Fibroblast of the aortic adventitia (primary cell): ENCODE measurements around the gene DNAH9. TPM values are rescaled to one million over a fixed set of nuclear protein-coding genes. Genes with fewer than 3 reads are reported as not detected.

Experiments used
- DNase-seq: peaks from one replicate; pipeline ENCODE4 v3.0.0-alpha.2; 2010; ENCODE audit warnings: low read depth
- H3K4me3 ChIP-seq: 2 replicates; pipeline ENCODE4 v1.5.1; 2011; ENCODE audit warnings: low read depth, mild to moderate bottlenecking, control low read depth, low read length, moderate library complexity
- total RNA-seq: library from RNA; depleted of rRNA; stranded (reverse); fragments of >200 nt; gene quantifications from 2 replicates; pipeline ENCODE4 v1.2.3, GENCODE V29; 2012; ENCODE audit warnings: low replicate concordance
- TF ChIP-seq, protein P1 (sequence below): IDR thresholded peaks from 2 replicates; pipeline ENCODE4 v1.5.1; 2011; ENCODE audit warnings: mild to moderate bottlenecking, low read length, control low read depth, inconsistent platforms; ENCODE audit not compliant: insufficient read depth

DNAH9 gene
- total RNA-seq, 1 donor, result not detected

- TF ChIP-seq, protein P1, sequence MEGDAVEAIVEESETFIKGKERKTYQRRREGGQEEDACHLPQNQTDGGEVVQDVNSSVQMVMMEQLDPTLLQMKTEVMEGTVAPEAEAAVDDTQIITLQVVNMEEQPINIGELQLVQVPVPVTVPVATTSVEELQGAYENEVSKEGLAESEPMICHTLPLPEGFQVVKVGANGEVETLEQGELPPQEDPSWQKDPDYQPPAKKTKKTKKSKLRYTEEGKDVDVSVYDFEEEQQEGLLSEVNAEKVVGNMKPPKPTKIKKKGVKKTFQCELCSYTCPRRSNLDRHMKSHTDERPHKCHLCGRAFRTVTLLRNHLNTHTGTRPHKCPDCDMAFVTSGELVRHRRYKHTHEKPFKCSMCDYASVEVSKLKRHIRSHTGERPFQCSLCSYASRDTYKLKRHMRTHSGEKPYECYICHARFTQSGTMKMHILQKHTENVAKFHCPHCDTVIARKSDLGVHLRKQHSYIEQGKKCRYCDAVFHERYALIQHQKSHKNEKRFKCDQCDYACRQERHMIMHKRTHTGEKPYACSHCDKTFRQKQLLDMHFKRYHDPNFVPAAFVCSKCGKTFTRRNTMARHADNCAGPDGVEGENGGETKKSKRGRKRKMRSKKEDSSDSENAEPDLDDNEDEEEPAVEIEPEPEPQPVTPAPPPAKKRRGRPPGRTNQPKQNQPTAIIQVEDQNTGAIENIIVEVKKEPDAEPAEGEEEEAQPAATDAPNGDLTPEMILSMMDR, result no peak
- no peak overlapping the region for H3K4me3 ChIP-seq
- no peak for DNase-seq
These were observed 43.7 kb upstream of the DNAH9 start for GRCh38 chr17:11554542-11554941.

- TF ChIP-seq, protein P1, result no peak
- no peak for DNase-seq
- no peak overlapping the region for H3K4me3 ChIP-seq
These were observed 42.7 kb upstream of the DNAH9 start for GRCh38 chr17:11555530-11555929.

DNA sequence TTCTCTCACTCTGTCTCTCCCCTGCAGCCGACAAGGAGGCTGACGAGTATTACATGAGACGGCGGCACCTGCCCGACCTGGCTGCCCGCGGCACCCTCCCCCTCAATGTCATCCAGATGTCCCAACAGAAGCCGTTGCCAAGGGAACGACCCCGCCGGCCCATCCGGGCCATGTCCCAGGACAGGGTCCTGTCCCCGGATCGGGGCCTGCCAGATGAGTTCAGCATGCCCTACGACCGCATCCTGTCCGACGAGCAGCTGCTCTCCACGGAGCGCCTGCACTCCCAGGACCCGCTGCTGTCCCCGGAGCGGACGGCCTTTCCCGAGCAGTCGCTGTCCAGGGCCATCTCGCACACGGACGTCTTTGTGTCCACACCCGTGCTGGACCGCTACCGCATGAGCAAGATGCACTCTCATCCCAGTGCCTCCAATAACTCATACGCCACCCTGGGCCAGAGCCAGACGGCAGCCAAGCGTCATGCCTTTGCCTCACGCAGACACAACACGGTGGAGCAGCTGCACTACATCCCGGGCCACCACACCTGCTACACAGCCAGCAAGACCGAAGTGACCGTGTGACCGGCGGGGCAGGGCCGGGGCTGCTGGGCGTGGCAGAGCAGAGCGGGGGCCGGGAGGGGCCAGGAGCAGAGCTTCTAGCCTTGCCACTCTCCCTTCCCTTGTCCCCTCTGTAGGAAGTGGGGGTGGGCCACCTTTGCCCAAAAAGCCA lies 40.4 kb upstream of the DNAH9 start:
- H3K4me3 ChIP-seq, result no peak overlapping the region
- TF ChIP-seq, protein P1, result no peak
- DNase-seq, result no peak

DNA sequence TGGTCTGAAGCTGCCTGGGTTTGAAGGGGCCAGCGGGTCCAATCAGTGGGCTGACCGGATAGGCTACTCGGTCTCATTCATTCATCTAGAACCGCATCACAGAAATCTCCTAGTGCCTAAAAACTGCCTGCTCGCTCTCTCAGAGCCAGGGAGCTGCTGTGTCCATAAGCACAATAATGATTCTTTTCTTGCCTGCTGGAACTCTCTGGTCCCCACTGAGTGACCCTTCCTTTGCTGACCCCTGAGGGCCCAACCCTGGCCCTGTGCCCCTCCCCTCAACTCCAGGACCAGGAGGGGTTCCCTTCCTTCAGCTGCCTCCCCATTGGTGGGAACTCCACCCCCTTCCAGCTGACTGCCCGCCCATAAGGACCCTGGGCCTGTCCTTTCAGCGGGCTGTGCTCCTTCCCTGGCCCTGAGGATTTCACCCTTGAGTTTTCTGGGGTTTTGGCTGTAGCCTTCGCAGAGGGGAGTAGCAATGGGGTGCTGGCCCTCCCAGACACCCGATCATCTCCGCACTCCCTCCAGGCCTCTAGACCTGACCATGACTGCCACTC lies 39.5 kb upstream of the DNAH9 start:
- TF ChIP-seq, protein P1, result no peak
- H3K4me3 ChIP-seq, result no peak overlapping the region
- DNase-seq, result no peak

DNA sequence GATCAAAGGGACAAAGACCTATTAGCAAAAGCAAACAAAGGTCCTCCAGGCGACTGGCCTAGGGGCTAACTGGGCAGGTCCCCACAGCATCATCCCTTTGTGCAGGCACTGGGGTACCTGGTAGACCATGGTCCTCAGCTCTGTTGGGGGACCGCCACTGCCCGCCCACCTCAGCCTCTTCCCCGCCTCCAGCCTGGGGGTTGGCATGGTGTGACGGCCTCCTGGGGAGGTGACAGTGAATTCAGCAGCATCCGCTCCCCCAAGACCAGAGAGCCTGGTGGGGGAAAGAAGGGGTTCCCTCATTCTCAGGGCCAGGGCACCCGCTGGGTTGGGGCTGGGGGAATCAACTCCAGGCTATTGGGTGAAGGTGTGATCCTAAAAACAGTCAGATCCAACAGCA lies 38.7 kb upstream of the DNAH9 start:
- no peak overlapping the region for H3K4me3 ChIP-seq
- no peak for DNase-seq
- TF ChIP-seq, protein P1, result no peak

GRCh38 chr17:11561281-11561680 lies 37.0 kb upstream of the DNAH9 start:
- TF ChIP-seq, protein P1, result no peak
- DNase-seq, result no peak
- H3K4me3 ChIP-seq, result no peak overlapping the region
